Measurements from ENCODE around the gene ZSWIM1. TPM values are rescaled to one million over a fixed set of nuclear protein-coding genes. Genes with fewer than 3 reads are reported as not detected.

Gene ZSWIM1
- total and polyA plus RNA-seq, 2 donors (not counting 3 experiments of a cell fraction or from before 2014, with no cell fraction given), result 8.5 to 10.0 TPM

DNA sequence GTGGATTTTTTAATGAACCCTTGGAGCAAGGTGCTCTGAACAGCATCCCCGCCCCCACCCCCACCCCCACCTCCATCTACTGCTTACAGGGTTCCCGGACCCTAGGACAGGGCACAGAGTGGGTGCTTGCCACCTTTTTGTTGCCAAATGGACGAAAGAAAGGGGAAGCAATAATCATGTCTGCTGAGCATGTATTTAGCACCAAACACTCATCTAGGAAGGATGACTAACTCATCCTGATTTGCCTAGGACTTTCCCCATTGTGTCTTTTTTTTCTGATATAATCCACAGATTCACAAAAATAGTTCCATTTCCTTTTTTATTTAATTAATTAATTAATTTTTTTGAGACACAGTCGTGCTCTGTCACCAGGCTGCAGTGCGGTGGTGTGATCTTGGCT lies 32.1 kb downstream of the ZSWIM1 start:
- Histone ChIP-seq H3K9me1 (replicated peaks; ENCODE audit: control insufficient read depth, extremely low read depth, insufficient read depth, low read length) (no peaks in the 10 kb centered on the region), H2AFZ (ENCODE audit: low read depth, low read length) (no peak overlapping the region), H3K9ac (replicated peaks; ENCODE audit: extremely low read depth, insufficient read depth, low read length) (no peak overlapping the region), H3K27me3 (ENCODE audit: control insufficient read depth in 2 of 2, insufficient read depth in 2 of 2, low read length in 2 of 2) (no peaks in the 10 kb centered on the region), H3K4me1 (ENCODE audit: control insufficient read depth, extremely low read depth, insufficient read depth, low read length) (peaks cover 28% of the 10 kb centered on the region), H3K4me2 (ENCODE audit: insufficient read depth, low read length) (no peak overlapping the region), H3K27ac (ENCODE audit: insufficient read depth, low read depth, low read length) (no peak overlapping the region), H4K20me1 (replicated peaks; ENCODE audit: control insufficient read depth, extremely low read depth, insufficient read depth, low read length) (no peaks in the 10 kb centered on the region), H3K36me3 (ENCODE audit: control insufficient read depth in 2 of 2, extremely low read depth in 1 of 2, insufficient read depth in 2 of 2, low read length in 2 of 2) (peaks cover 0 to 4% of the 10 kb centered on the region in 2 experiments), H3K9me3 (replicated peaks; ENCODE audit: control insufficient read depth, insufficient read depth, low read length) (no peaks in the 10 kb centered on the region), H3K4me3 (replicated peaks in 1 of 3; ENCODE audit: insufficient read depth in 1 of 3, low read depth in 1 of 3, low read length in 3 of 3) (no peak overlapping the region), H3K79me2 (ENCODE audit: control insufficient read depth, insufficient read depth, low read length) (no peaks in the 10 kb centered on the region)
- intact Hi-C loops (cut with micrococcal nuclease), result loop anchor here (10.0 kb wide), 1 partner anchor 568 kb away; the partner anchor contains the start of gene SDC4
- peak; percentile 39 for TF ChIP-seq JUN (IDR thresholded peaks at IDR 0.05; ENCODE audit: borderline replicate concordance, insufficient read depth, insufficient read length, low read depth)
- TF ChIP-seq FOS (IDR thresholded peaks at IDR 0.05; ENCODE audit: borderline replicate concordance, insufficient read depth, low read length), result peak; percentile 52
- TF ChIP-seq, protein P1, sequence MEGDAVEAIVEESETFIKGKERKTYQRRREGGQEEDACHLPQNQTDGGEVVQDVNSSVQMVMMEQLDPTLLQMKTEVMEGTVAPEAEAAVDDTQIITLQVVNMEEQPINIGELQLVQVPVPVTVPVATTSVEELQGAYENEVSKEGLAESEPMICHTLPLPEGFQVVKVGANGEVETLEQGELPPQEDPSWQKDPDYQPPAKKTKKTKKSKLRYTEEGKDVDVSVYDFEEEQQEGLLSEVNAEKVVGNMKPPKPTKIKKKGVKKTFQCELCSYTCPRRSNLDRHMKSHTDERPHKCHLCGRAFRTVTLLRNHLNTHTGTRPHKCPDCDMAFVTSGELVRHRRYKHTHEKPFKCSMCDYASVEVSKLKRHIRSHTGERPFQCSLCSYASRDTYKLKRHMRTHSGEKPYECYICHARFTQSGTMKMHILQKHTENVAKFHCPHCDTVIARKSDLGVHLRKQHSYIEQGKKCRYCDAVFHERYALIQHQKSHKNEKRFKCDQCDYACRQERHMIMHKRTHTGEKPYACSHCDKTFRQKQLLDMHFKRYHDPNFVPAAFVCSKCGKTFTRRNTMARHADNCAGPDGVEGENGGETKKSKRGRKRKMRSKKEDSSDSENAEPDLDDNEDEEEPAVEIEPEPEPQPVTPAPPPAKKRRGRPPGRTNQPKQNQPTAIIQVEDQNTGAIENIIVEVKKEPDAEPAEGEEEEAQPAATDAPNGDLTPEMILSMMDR (IDR thresholded peaks at IDR 0.05; ENCODE audit: extremely low read depth in 1 of 2, insufficient read depth in 1 of 2, low read depth in 1 of 2, low read length in 2 of 2), result no peak
- dilution Hi-C loops (cut with MboI; ENCODE audit: extremely low pct_ligation_motif_present, low sequenced_read_pairs), result no loop called here
- FAIRE-seq (peak; percentile 75), DNase-seq (ENCODE audit: low read depth, low spot score) (peak; percentile 52)
- ChIA-PET POLR2A (no interaction called here), CTCF (interaction anchor here (1.5 kb wide), 1 partner anchor 57 kb away, joined by 6 read pairs; no protein-coding TSS in a partner anchor)
- no TSS peak for BruUV-seq (replicated peaks)

DNA sequence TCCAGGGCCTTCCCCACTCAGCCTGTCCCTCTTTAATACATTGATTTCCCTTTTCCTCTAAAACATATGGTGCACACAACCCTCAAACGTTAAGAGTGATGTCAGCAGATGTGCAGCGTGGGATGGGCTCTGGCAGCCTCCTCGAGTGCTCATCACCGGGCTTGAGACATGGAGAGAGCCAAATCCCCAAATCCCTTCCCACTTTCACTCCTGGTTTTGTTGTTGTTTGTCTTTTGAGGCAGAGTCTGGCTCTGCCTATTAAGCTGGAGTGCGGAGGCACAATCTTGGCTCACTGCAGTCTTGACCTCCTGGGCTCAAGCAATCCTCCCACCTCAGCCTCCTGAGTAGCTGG lies 36.7 kb downstream of the ZSWIM1 start:
- Histone ChIP-seq H3K4me2 (ENCODE audit: insufficient read depth, low read length) (no peak overlapping the region), H3K9me3 (replicated peaks; ENCODE audit: control insufficient read depth, insufficient read depth, low read length) (no peaks in the 10 kb centered on the region), H3K36me3 (ENCODE audit: control insufficient read depth in 2 of 2, extremely low read depth in 1 of 2, insufficient read depth in 2 of 2, low read length in 2 of 2) (no peaks in the 10 kb centered on the region), H3K4me3 (replicated peaks in 1 of 3; ENCODE audit: insufficient read depth in 1 of 3, low read depth in 1 of 3, low read length in 3 of 3) (no peak overlapping the region), H3K27ac (ENCODE audit: insufficient read depth, low read depth, low read length) (no peak overlapping the region), H3K27me3 (ENCODE audit: control insufficient read depth in 2 of 2, insufficient read depth in 2 of 2, low read length in 2 of 2) (no peaks in the 10 kb centered on the region), H3K9ac (replicated peaks; ENCODE audit: extremely low read depth, insufficient read depth, low read length) (no peak overlapping the region), H3K79me2 (ENCODE audit: control insufficient read depth, insufficient read depth, low read length) (no peaks in the 10 kb centered on the region), H2AFZ (ENCODE audit: low read depth, low read length) (no peak overlapping the region), H3K4me1 (ENCODE audit: control insufficient read depth, extremely low read depth, insufficient read depth, low read length) (peaks cover 29% of the 10 kb centered on the region), H4K20me1 (replicated peaks; ENCODE audit: control insufficient read depth, extremely low read depth, insufficient read depth, low read length) (no peaks in the 10 kb centered on the region), H3K9me1 (replicated peaks; ENCODE audit: control insufficient read depth, extremely low read depth, insufficient read depth, low read length) (no peaks in the 10 kb centered on the region)
- ChIA-PET CTCF (interaction anchor here (1.8 to 2.8 kb wide), 2 partner anchors 10 to 16 kb away, joined by 6 to 19 read pairs; partner anchors contain the start of gene PCIF1), POLR2A (no interaction called here)
- no peak for TF ChIP-seq POLR2A (IDR thresholded peaks at IDR 0.05; ENCODE audit: low read depth, low read length)
- TF ChIP-seq, protein P1 (IDR thresholded peaks at IDR 0.05; ENCODE audit: extremely low read depth in 1 of 2, insufficient read depth in 1 of 2, low read depth in 1 of 2, low read length in 2 of 2), result no peak
- TF ChIP-seq MYC (IDR thresholded peaks at IDR 0.05; ENCODE audit: low read depth, low read length), result no peak
- no peak for TF ChIP-seq EZH2 (IDR thresholded peaks at IDR 0.05; ENCODE audit: borderline replicate concordance, low read depth, low read length, severe bottlenecking)
- no peak for TF ChIP-seq FOS (IDR thresholded peaks at IDR 0.05; ENCODE audit: borderline replicate concordance, insufficient read depth, low read length)
- TF ChIP-seq JUN (IDR thresholded peaks at IDR 0.05; ENCODE audit: borderline replicate concordance, insufficient read depth, insufficient read length, low read depth), result no peak
- TF ChIP-seq, protein P2, sequence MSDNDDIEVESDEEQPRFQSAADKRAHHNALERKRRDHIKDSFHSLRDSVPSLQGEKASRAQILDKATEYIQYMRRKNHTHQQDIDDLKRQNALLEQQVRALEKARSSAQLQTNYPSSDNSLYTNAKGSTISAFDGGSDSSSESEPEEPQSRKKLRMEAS (IDR thresholded peaks at IDR 0.05; ENCODE audit: insufficient read depth, insufficient read length), result no peak
- no TSS peak for BruUV-seq (replicated peaks)
- no peak for DNase-seq (ENCODE audit: low read depth, low spot score)
- dilution Hi-C loops (cut with MboI; ENCODE audit: extremely low pct_ligation_motif_present, low sequenced_read_pairs), result no loop called here
- no peak for FAIRE-seq
- intact Hi-C loops (cut with micrococcal nuclease), result loop anchor here (10.0 kb wide), 1 partner anchor 573 kb away; the partner anchor contains the start of gene SDC4

All from endothelial cell of umbilical vein (primary cell).